Retina (tissue), 1 donor: ENCODE measurements around the gene ATIC.
"Not testable (repeated sequence)": the region's sequence is repeated elsewhere in the genome, so short reads cannot be mapped to it uniquely, and the experiment has no call there.

Experiments
- DNase-seq: peaks from one replicate; pipeline ENCODE4 v3.0.0-alpha.2; 2016

Gene ATIC

GRCh38 chr2:215316336-215316735 lies 4.5 kb downstream of the ATIC start:
- DNase-seq = no peak

GRCh38 chr2:215319500-215319899 lies 7.6 kb downstream of the ATIC start:
- no peak for DNase-seq

GRCh38 chr2:215320102-215320501 lies 8.2 kb downstream of the ATIC start:
- DNase-seq = no peak

- no peak for DNase-seq
Measured at GRCh38 chr2:215320679-215321078, 8.8 kb downstream of the ATIC start.

- DNase-seq = no peak
Measured at GRCh38 chr2:215324811-215325210, 13.0 kb downstream of the ATIC start.

GRCh38 chr2:215328066-215328465 lies 16.2 kb downstream of the ATIC start:
- no peak for DNase-seq

- no peak for DNase-seq
Measured at GRCh38 chr2:215332872-215333595, 21.2 kb downstream of the ATIC start.

- no peak for DNase-seq
Measured at GRCh38 chr2:215338883-215339679, 27.2 kb downstream of the ATIC start.

GRCh38 chr2:215347878-215348277 lies 36.0 kb downstream of the ATIC start:
- DNase-seq = no peak

- no peak for DNase-seq
Measured at GRCh38 chr2:215352602-215353001, 40.7 kb downstream of the ATIC start.

- no peak for DNase-seq
Measured at GRCh38 chr2:215354771-215355695, 43.2 kb downstream of the ATIC start.

GRCh38 chr2:215355801-215356200 lies 43.9 kb downstream of the ATIC start:
- DNase-seq = no peak

- DNase-seq = no peak
Measured at GRCh38 chr2:215356334-215356947, 44.6 kb downstream of the ATIC start.

GRCh38 chr2:215356948-215357461 lies 45.1 kb downstream of the ATIC start:
- no peak for DNase-seq

GRCh38 chr2:215357660-215358059 lies 45.8 kb downstream of the ATIC start:
- no peak for DNase-seq

- DNase-seq = no peak
Measured at GRCh38 chr2:215358312-215358845, 46.5 kb downstream of the ATIC start.

- DNase-seq = no peak
Measured at GRCh38 chr2:215358891-215359575, 47.2 kb downstream of the ATIC start.

GRCh38 chr2:215359576-215359922 lies 47.7 kb downstream of the ATIC start:
- DNase-seq = no peak

GRCh38 chr2:215360059-215360458 lies 48.2 kb downstream of the ATIC start:
- not testable (repeated sequence) for DNase-seq

GRCh38 chr2:215360596-215360995 lies 48.7 kb downstream of the ATIC start:
- DNase-seq = no peak

- DNase-seq = no peak
Measured at GRCh38 chr2:215361211-215361875, 49.5 kb downstream of the ATIC start.
